ENCODE data around the gene FCRL5. TPM values are rescaled to one million over a fixed set of nuclear protein-coding genes. Genes with fewer than 3 reads are reported as not detected.
"Not testable (repeated sequence)": the region's sequence is repeated elsewhere in the genome, so short reads cannot be mapped to it uniquely, and the experiment has no call there.

FCRL5 gene
- total RNA-seq, 2 experiments from 2014 or later, result 0.05 TPM; not detected in 1

GRCh38 chr1:157558119-157558518 lies 5.8 kb upstream of the FCRL5 start:
- DNase-seq, result no peak
- no peak for ATAC-seq
- H3K27me3 Mint-ChIP-seq, result peaks cover 6% of the 10 kb centered on the region
- H3K9me3 Mint-ChIP-seq, result no peaks in the 10 kb centered on the region
- TF ChIP-seq CTCF (IDR thresholded peaks at IDR 0.05), result no peak
- no peaks in the 10 kb centered on the region for H3K4me1 Mint-ChIP-seq (ENCODE audit: low read depth)
- no peaks in the 10 kb centered on the region for H3K36me3 Mint-ChIP-seq (ENCODE audit: low read depth)
- no peak overlapping the region for H3K4me3 Mint-ChIP-seq
- ChIA-PET CTCF (interaction anchor here (1.3 kb wide), 1 partner anchor 22 kb away, joined by 4 read pairs; no protein-coding TSS in a partner anchor), POLR2A (no interaction called here)
- intact Hi-C loops (cut with micrococcal nuclease), result no loop called here
- no peak overlapping the region for H3K27ac Mint-ChIP-seq

- CTCF ChIA-PET; H3K36me3 Mint-ChIP-seq (ENCODE audit: low read depth); ATAC-seq; POLR2A ChIA-PET; H3K27ac Mint-ChIP-seq; intact Hi-C loops (cut with micrococcal nuclease); H3K9me3 Mint-ChIP-seq; H3K4me3 Mint-ChIP-seq; H3K27me3 Mint-ChIP-seq; DNase-seq; H3K4me1 Mint-ChIP-seq (ENCODE audit: low read depth): not testable (repeated sequence)
These were observed 4.2 kb downstream of the FCRL5 start for GRCh38 chr1:157548081-157548480.

- no peak overlapping the region for H3K4me3 Mint-ChIP-seq
- H3K36me3 Mint-ChIP-seq (ENCODE audit: low read depth), result no peaks in the 10 kb centered on the region
- H3K4me1 Mint-ChIP-seq (ENCODE audit: low read depth), result no peaks in the 10 kb centered on the region
- ATAC-seq, result no peak
- ChIA-PET CTCF (no interaction called here), POLR2A (no interaction called here)
- no peak for TF ChIP-seq CTCF (IDR thresholded peaks at IDR 0.05)
- H3K27ac Mint-ChIP-seq, result no peak overlapping the region
- peaks cover 13% of the 10 kb centered on the region for H3K27me3 Mint-ChIP-seq
- H3K9me3 Mint-ChIP-seq, result no peaks in the 10 kb centered on the region
- no peak for DNase-seq
- intact Hi-C loops (cut with micrococcal nuclease), result no loop called here
These were observed 9.6 kb downstream of the FCRL5 start for GRCh38 chr1:157542676-157543075.

GRCh38 chr1:157540852-157541251 lies 11.5 kb downstream of the FCRL5 start:
- intact Hi-C loops (cut with micrococcal nuclease), result no loop called here
- Mint-ChIP-seq H3K4me1 (ENCODE audit: low read depth) (no peaks in the 10 kb centered on the region), H3K4me3 (no peak overlapping the region), H3K27me3 (peaks cover 19% of the 10 kb centered on the region), H3K27ac (no peak overlapping the region), H3K9me3 (no peaks in the 10 kb centered on the region), H3K36me3 (ENCODE audit: low read depth) (no peaks in the 10 kb centered on the region)
- TF ChIP-seq CTCF (IDR thresholded peaks at IDR 0.05), result no peak
- ChIA-PET POLR2A (no interaction called here), CTCF (no interaction called here)
- DNase-seq, result no peak
- ATAC-seq, result no peak

- DNase-seq, result no peak
- intact Hi-C loops (cut with micrococcal nuclease), result no loop called here
- no peaks in the 10 kb centered on the region for H3K4me1 Mint-ChIP-seq (ENCODE audit: low read depth)
- H3K4me3 Mint-ChIP-seq, result no peak overlapping the region
- ChIA-PET CTCF (no interaction called here), POLR2A (no interaction called here)
- no peaks in the 10 kb centered on the region for H3K36me3 Mint-ChIP-seq (ENCODE audit: low read depth)
- TF ChIP-seq CTCF (IDR thresholded peaks at IDR 0.05), result no peak
- peaks cover 19% of the 10 kb centered on the region for H3K27me3 Mint-ChIP-seq
- no peaks in the 10 kb centered on the region for H3K9me3 Mint-ChIP-seq
- no peak for ATAC-seq
- H3K27ac Mint-ChIP-seq, result no peak overlapping the region
These were observed 12.1 kb downstream of the FCRL5 start for GRCh38 chr1:157540160-157540748.

- intact Hi-C loops (cut with micrococcal nuclease), result no loop called here
- ChIA-PET CTCF (no interaction called here), POLR2A (no interaction called here)
These were observed 12.7 kb downstream of the FCRL5 start for GRCh38 chr1:157539568-157539967.

More at GRCh38 chr1:157539568-157539967, 12.7 kb downstream of the FCRL5 start:
- Mint-ChIP-seq H3K4me3 (no peak overlapping the region), H3K4me1 (ENCODE audit: low read depth) (no peaks in the 10 kb centered on the region), H3K9me3 (no peaks in the 10 kb centered on the region), H3K36me3 (ENCODE audit: low read depth) (no peaks in the 10 kb centered on the region), H3K27ac (no peak overlapping the region), H3K27me3 (peaks cover 16% of the 10 kb centered on the region)
- DNase-seq (no peak), ATAC-seq (no peak)
- no peak for TF ChIP-seq CTCF (IDR thresholded peaks at IDR 0.05)
